ENCODE measurements around the gene FAM98C.

The FAM98C gene

GRCh38 chr19:38377052-38377451 is 25.8 kb upstream of the FAM98C start:
- no peak for DNase-seq (ENCODE audit: low spot score)

DNA sequence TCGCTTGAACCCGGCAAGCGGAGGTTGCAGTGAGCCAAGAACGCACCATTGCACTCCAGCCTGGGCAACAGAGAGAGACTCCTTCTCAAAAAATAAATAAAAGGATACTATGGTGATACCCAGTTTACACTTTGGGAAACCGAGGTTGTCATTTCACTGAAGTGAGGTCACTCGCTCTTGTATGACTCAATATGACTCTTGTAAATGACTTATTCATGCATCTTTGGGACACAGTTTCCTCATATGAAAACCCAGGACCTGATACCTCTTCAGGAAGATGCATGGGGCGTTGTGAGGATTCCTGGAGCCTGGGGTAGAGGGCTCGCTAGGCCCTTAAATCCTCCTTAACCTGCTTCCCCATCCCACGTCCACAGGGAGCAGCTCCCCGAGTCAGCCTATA is 24.0 kb upstream of the FAM98C start:
- no peak for DNase-seq (ENCODE audit: low spot score)

GRCh38 chr19:38381138-38381537 is 21.8 kb upstream of the FAM98C start:
- DNase-seq (ENCODE audit: low spot score), result no peak

DNA sequence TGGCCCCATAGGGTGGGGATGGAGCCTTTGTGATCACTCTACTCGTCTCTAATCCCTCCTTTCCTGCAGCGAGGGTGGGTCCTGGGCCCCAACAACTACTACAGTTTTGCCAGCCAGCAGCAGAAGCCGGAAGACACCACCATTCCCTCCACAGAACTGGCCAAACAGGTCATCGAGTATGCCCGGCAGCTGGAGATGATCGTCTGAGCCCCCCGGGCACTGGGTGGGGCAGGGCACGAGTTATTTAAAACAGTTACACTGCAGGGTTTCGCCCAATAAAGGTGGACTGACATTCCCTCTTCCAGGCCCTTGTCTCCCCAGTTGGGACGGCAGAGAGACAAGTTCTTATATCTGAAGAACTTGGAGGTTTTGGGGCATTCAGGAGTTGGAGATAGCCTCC is 19.7 kb upstream of the FAM98C start:
- no peak for DNase-seq (ENCODE audit: low spot score)

GRCh38 chr19:38383743-38384142 is 19.1 kb upstream of the FAM98C start:
- no peak for DNase-seq (ENCODE audit: low spot score)

DNA sequence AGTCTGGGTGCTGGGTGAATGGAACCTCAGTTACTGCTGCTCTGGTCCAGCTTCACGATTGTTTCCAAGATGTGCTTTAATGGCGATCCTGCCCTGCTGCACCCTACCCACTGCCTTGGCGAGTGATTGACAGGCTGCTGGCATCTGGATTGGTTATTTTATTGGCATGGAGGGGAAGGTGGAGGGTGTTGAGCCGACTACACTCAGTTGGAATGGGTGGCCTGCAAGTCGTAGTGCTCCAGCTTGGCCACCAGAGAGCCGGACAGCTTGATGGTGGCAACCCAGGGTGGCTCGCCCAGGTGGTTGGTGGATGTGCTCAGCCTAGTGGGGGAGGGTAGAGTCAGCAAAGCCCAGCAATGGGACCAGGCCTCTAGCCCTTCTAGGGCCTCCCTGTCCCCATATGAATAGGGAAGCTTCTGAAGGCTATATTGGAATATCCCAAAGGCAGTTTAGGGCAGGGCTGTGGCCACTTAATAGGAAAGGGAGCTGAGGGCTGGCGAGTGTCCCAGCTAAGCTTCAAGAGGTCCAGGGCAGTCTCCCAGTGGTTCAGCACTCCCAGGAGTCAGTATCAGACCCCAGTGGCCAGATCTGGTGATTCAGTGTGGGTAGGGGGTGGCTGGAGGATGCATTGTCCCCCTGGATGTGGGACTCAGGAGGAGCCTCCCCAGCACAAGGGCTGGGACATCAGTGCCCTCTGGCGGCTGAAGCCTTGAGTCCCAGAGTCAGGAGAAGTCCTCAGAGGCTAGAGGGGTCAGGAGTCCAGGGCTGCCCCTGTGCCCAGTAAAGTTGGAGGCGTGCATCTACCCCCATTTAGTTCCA is 18.5 kb upstream of the FAM98C start:
- DNase-seq (ENCODE audit: low spot score), result no peak

DNA sequence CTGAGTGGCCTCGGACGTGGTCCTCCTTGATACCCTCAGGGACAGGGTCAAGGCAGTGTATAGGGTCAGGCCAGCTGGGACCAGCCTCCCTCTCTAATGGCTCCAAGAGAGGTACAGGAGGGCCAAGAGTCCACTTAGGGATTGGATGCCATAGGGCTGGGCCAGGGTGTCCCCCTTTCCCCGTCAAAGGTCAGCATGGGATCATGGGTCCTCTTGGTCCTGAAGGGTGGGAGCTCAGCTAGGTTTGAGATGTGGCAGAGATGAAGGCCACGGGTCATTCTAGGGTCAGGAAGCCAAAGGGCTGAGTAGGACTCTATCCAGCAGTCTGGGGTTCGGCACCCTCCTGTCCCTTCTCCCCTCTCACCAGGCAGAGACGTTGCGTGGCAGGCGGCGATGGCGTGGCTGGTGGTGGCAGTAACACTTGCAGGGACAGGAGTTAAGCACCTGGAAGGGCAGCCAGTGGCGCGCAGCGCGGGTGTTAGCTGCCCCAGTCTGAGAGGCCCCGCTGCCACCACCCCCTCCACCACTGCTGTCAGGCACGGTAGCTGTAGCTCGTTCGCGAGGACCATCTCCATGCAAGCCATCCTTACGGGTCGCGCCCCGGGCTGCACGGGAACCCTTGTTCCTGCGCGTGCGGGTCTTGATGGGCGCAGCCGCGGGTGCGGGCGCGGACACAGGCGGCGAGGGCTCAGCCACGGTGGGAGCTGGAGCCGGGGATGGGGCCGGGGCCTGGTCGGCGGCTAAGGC is 17.7 kb upstream of the FAM98C start:
- no peak for DNase-seq (ENCODE audit: low spot score)

DNA sequence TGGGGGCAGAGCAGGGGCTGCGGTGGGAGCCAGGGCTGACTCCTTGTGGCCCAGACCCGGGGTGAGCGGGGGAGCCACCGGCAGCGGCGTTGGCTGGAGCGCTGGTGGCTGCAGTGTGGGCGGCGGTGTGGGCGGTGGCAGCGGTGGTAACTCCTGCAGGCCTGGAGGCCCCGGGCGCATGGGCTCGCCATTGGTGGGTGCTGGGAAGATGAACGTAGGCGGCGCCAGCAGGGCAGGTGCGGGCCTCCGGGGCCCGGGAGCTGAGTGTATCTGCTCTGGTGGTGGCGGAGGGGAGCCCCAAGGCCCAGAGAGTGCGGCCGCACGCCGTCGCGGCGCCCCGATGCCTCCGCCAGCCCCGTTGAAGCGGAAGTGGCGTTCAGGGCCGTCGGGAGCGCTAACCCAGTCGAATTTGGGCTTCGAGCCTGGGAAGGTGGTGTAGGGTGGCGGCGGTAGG is 17.1 kb upstream of the FAM98C start:
- DNase-seq (ENCODE audit: low spot score), result no peak

DNA sequence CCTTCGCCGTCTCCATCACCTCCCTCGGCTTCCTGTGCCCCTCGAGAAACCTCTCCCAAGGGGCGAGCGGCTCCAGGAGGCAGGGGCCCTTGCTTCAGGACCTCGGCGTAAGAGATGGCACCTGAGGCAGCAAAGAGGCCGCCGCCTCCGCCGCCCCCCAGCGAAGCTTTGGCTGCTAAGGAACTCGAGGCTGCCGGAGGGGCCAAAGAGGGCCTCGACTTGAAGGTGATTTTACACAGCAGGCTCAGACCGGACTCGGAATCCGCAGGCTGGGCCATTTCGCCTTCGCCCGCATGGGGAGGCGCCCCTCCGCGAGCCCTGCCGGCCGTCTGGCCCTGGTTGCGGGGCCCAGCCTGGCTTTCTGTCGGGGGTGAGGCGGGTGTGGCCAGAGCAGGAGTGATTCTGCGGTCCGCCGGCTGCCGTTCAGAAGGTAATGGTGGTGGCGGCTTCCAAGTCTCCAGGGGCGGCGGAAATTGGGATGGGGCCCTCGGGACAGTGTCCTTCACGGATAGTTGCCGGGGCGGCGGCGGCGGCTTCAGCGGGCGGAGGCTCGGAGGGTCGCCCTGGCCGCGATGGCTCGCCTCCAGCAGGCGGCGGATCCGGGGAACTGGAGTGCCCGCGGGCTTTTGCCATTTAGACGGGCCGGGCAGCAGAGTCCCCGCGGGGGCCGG is 16.5 kb upstream of the FAM98C start:
- no peak for DNase-seq (ENCODE audit: low spot score)

DNA sequence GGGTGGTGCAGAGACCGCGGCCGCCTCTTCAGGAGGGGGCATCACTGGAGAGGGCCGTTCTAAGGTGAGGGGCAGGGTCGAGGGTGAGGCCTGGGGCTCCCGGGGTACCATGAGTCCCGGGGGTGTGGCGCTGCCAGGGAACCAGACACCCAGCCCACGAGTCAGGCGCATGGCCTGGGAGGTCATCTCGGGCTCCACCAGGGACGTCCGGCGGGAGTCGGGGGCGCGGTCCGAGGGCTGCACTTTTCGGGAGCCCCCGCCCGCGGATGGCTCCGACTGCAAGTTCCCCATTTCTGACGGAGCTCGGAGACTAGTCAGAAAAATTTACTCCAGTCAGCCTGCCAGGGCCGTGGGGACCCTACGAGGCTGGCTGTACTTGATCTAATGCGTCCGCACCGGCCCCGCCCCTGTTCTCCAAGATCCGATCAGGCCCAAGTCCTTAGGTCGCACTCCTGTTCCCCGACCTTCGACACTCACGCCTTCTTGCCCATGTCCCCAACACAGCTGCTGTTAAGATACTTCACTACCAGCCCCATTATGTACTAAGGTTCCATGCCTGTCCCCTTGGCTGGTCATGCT is 15.8 kb upstream of the FAM98C start:
- no peak for DNase-seq (ENCODE audit: low spot score)

GRCh38 chr19:38387550-38388348 is 15.1 kb upstream of the FAM98C start, which contains the start of gene GGN:
TSS of gene GGN (minus strand) at chr19:38388034. CDS start at chr19:38387261, 773 bp downstream.
- peak; percentile 93 for DNase-seq (ENCODE audit: low spot score)

GRCh38 chr19:38388349-38389100 is 14.4 kb upstream of the FAM98C start, which contains the start of gene SPRED3:
TSS of gene SPRED3 (plus strand) at chr19:38388697. CDS start at chr19:38390303, 1,606 bp downstream.
- no peak for DNase-seq (ENCODE audit: low spot score)

DNA sequence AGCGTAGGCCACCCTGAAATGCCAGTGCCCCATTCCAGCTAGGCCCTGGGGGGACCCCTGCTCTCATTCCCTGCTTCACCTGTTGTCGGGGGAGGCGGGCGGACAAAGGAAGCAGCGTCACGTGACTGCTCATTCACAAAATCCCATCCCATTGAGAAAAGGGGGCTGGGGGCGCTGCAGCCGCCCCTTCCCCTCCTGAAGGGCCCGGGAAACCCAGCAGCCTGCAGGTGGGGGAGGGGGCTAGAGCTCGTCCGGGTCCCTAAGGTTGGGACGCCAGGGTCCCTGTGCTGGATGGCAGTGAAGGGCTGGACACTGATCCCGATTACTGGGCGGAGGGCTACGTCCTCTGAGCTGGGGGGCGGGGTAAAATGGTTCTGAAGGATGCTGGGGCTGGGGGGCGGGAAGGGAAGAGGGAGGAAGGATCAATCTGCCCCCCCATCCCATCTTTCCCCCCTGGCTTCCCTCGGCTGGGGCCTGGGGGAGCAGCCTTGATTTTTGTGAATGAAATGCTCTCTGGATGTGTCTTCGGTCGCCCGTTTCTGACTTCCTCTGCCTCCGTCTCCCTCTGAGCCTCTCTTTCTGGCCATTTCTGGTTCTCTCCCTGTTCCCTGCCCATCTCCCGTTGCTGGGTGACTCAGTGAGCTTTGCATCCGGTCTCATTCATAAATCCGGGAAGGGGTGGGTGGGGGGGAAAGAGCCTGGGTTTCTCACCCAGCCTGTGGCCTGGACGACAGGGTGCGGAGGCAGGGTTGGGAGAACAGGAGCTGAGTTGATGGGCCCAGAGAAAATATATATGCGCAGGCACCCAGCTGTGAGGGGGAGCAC is 13.6 kb upstream of the FAM98C start:
- peak; percentile 34 for DNase-seq (ENCODE audit: low spot score)

DNA sequence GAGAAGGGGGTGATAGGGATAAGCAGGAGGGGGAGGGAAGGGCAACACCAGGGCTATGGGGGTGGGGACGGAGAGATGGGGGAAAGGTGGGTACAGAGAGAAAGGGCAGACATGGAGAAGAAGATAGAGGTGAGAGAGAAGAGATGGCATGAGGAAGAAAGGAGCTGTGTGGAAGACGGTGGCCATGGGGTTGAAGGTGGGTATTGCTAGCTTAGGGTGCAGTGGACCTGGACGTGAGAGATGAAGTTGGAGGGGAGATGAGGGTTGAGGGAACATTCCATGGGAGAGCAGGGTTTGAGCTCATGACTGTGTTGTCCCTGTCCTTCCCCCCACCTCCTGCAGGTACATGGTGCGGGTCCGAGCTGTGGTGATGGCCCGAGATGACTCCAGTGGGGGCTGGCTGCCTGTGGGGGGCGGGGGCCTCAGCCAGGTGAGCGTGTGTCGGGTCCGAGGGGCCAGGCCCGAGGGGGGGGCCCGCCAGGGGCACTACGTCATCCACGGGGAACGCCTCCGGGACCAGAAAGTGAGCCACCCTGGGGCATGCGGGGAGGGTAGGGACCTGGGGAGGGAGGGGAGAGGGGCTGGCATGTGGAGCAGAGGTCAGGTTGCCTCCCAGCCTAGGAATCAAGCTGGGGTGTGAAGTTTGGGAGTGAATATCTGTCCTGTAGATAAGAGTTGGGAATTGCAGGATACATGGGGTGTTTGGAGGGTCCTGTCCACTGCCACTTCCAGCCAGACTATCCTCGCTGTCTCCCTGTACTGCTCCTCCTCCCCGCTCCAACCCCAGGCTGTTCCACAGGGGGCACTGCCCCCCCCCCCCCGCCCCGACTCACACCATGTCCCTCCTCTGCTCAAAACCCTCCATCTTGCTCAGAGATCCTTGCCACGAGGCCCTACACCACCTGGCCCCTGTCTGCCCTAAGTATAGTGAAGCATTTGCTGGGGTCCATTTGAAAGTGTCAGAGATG is 12.7 kb upstream of the FAM98C start:
- DNase-seq (ENCODE audit: low spot score), result no peak

DNA sequence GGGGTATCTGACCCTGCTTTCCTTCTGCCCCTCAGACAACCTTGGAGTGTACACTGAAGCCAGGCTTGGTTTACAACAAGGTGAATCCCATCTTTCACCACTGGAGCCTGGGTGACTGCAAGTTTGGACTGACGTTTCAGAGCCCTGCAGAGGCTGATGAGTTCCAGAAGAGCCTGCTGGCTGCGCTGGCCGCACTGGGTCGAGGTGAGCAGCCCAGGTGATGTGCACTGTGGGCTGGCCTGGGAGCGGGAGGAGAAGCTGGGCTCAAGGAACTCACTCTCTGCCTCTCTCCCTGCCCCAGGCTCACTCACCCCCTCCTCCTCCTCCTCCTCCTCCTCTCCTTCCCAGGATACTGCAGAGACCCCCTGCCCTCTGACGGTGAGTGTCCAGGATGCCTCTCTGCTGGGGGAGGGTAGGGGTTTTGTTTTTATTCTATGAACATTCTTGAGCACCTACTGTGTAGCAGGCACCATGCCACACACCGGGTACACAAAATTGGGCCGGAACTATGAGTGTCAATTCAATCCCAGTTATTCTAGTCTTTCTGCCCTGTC is 10.9 kb upstream of the FAM98C start:
- DNase-seq (ENCODE audit: low spot score), result no peak

DNA sequence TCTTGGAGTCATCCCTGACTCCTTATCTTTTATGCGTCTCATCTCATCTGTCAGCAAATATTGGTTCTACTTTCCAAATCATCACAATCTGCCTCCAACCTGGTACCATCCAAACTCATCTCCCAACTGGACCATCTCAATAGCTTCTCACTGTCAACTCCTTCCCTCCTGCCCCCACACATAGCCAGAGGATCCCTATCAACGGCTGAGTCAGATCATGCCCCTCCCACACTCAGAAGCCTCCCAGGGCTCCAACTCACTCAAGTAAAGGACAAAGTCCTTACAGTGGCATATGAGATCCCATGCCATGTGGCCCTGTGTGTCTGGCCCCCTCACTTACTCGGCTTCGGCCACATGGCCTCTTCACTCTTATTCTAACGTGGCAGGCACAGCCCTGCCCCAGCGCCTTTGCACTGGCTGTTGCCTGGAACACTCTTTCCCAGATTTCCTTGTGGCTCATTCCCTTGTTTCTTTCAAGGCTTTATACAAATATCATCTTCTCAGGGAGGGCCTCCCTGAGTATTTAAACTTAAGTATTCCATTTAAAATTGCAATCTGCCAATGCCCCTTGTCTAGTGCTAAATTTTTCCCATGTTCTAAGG is 10.1 kb upstream of the FAM98C start:
- no peak for DNase-seq (ENCODE audit: low spot score)

DNA sequence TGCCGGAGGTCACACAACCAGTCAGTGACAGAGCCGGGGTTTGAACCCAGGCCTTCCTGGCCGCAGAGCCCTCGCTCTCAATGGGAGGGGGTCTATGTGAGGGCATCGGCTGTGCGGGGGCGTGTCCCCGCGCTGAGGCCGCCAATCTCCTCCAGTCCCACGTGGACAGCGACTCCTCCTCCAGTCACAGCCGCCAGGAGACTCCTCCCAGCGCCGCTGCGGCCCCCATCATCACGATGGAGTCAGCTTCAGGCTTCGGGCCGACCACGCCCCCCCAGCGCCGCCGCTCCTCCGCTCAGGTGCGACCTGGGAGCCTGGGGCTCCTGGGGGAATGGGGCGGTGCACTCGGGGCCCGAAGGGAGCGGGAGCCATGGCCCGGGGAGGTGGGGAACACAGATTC is 8.4 kb upstream of the FAM98C start:
- no peak for DNase-seq (ENCODE audit: low spot score)
